ENCODE measurements around the gene TP53BP2.

- no peak for TF ChIP-seq EZH2 (IDR thresholded peaks at IDR 0.05; ENCODE audit: insufficient read depth, low read length)
- TF ChIP-seq, protein P1, sequence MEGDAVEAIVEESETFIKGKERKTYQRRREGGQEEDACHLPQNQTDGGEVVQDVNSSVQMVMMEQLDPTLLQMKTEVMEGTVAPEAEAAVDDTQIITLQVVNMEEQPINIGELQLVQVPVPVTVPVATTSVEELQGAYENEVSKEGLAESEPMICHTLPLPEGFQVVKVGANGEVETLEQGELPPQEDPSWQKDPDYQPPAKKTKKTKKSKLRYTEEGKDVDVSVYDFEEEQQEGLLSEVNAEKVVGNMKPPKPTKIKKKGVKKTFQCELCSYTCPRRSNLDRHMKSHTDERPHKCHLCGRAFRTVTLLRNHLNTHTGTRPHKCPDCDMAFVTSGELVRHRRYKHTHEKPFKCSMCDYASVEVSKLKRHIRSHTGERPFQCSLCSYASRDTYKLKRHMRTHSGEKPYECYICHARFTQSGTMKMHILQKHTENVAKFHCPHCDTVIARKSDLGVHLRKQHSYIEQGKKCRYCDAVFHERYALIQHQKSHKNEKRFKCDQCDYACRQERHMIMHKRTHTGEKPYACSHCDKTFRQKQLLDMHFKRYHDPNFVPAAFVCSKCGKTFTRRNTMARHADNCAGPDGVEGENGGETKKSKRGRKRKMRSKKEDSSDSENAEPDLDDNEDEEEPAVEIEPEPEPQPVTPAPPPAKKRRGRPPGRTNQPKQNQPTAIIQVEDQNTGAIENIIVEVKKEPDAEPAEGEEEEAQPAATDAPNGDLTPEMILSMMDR (IDR thresholded peaks at IDR 0.05; ENCODE audit: insufficient read depth, low read depth, low read length), result no peak
These were observed 14.4 kb upstream of the TP53BP2 start for GRCh38 chr1:223860051-223860622.

All from astrocyte (in vitro differentiated cells and primary cell).